HG03103 (cell line): ENCODE measurements around the gene PIGN.

ENCODE experiments used
- ATAC-seq: cut with Tn5 transposase; IDR thresholded peaks from one replicate; pipeline ENCODE4 v1.9.1; 2021; ENCODE audit warnings: low read depth; ENCODE audit not compliant: unreplicated experiment

Gene PIGN

GRCh38 chr18:62023536-62023935, 163.3 kb downstream of the PIGN start:
- ATAC-seq: no peak

GRCh38 chr18:62018759-62019041, 168.2 kb downstream of the PIGN start:
- ATAC-seq: no peak

GRCh38 chr18:62018034-62018758, 168.7 kb downstream of the PIGN start:
- ATAC-seq: no peak

GRCh38 chr18:62017618-62018017, 169.2 kb downstream of the PIGN start:
- ATAC-seq: no peak

GRCh38 chr18:62011416-62011815, 175.4 kb downstream of the PIGN start:
- no peak for ATAC-seq

- ATAC-seq: no peak
Observed at GRCh38 chr18:62009521-62009920, 177.3 kb downstream of the PIGN start.

GRCh38 chr18:62001396-62001795, 185.5 kb downstream of the PIGN start:
- no peak for ATAC-seq

- no peak for ATAC-seq
Observed at GRCh38 chr18:61998957-61999356, 187.9 kb downstream of the PIGN start.

GRCh38 chr18:61998335-61998734, 188.5 kb downstream of the PIGN start:
- no peak for ATAC-seq

GRCh38 chr18:61995618-61996017, 191.2 kb downstream of the PIGN start:
- no peak for ATAC-seq

GRCh38 chr18:61993831-61994230, 193.0 kb downstream of the PIGN start:
- no peak for ATAC-seq

GRCh38 chr18:61992923-61993322, 193.9 kb downstream of the PIGN start:
- peak; percentile 49 for ATAC-seq

GRCh38 chr18:61992285-61992684, 194.6 kb downstream of the PIGN start:
- ATAC-seq: no peak

GRCh38 chr18:61991836-61992235, 195.0 kb downstream of the PIGN start:
- no peak for ATAC-seq

GRCh38 chr18:61991201-61991600, 195.7 kb downstream of the PIGN start:
- ATAC-seq: no peak
